HG02759 (cell line): ENCODE results near the gene MRAP.
"Not testable (repeated sequence)": the region's sequence is repeated elsewhere in the genome, so short reads cannot be mapped to it uniquely, and the experiment has no call there.

Source experiments
- ATAC-seq: cut with Tn5 transposase; IDR thresholded peaks from one replicate; pipeline ENCODE4 v1.9.1; 2021; ENCODE audit warnings: mild to moderate bottlenecking, moderate library complexity; ENCODE audit not compliant: unreplicated experiment

The MRAP gene

GRCh38 chr21:32299695-32300094 is 1.0 kb downstream of the MRAP start:
- ATAC-seq = no peak

- no peak for ATAC-seq
These were observed 1.5 kb downstream of the MRAP start for GRCh38 chr21:32300117-32300681.

GRCh38 chr21:32301596-32301995 is 2.9 kb downstream of the MRAP start:
- ATAC-seq = no peak

- ATAC-seq = no peak
These were observed 3.9 kb downstream of the MRAP start for GRCh38 chr21:32302560-32302959.

GRCh38 chr21:32303385-32303784 is 4.7 kb downstream of the MRAP start:
- ATAC-seq = no peak

- ATAC-seq = no peak
These were observed 6.3 kb downstream of the MRAP start for GRCh38 chr21:32304998-32305397.

GRCh38 chr21:32306021-32306780 is 7.5 kb downstream of the MRAP start:
- ATAC-seq = no peak

GRCh38 chr21:32307706-32308105 is 9.1 kb downstream of the MRAP start:
- ATAC-seq = no peak

- no peak for ATAC-seq
These were observed 10.0 kb downstream of the MRAP start for GRCh38 chr21:32308696-32309095.

- ATAC-seq = no peak
These were observed 11.3 kb downstream of the MRAP start for GRCh38 chr21:32309906-32310460.

- ATAC-seq = not testable (repeated sequence)
These were observed 12.3 kb downstream of the MRAP start for GRCh38 chr21:32310976-32311375.

- ATAC-seq = no peak
These were observed 13.0 kb downstream of the MRAP start for GRCh38 chr21:32311621-32312020.

GRCh38 chr21:32312326-32312725 is 13.7 kb downstream of the MRAP start:
- ATAC-seq = no peak

- no peak for ATAC-seq
These were observed 14.3 kb downstream of the MRAP start for GRCh38 chr21:32312976-32313375.

GRCh38 chr21:32314806-32315205 is 16.2 kb downstream of the MRAP start:
- no peak for ATAC-seq

GRCh38 chr21:32315511-32316281 is 17.0 kb downstream of the MRAP start:
- ATAC-seq = no peak

- ATAC-seq = no peak
These were observed 17.9 kb downstream of the MRAP start for GRCh38 chr21:32316361-32317215.

- no peak for ATAC-seq
These were observed 19.1 kb downstream of the MRAP start for GRCh38 chr21:32317726-32318125.

GRCh38 chr21:32319012-32319411 is 20.4 kb downstream of the MRAP start:
- ATAC-seq = no peak

- ATAC-seq = no peak
These were observed 21.4 kb downstream of the MRAP start for GRCh38 chr21:32320059-32320458.

- no peak for ATAC-seq
These were observed 22.1 kb downstream of the MRAP start for GRCh38 chr21:32320726-32321125.
